GM12878 (cell line): ENCODE data around the gene MEF2C. TPM values are rescaled to one million over a fixed set of nuclear protein-coding genes. Genes with fewer than 3 reads are reported as not detected.
A peak's percentile ranks its signal among the peaks of the same experiment; 100 is the strongest.

Experiments
- ATAC-seq: fragments of 200-7000 bp; cut with Tn5 transposase; 3 replicates; pipeline ENCODE4 v1.9.1; 2020; ENCODE audit warnings: mild to moderate bottlenecking, moderate library complexity
- BruUV-seq: library from RNA; stranded (reverse); fragments of 400-500 nt; replicated peaks from 2 replicates; lab custom pipeline; 2021; lab: Mats Ljungman, UMichigan
- CTCF ChIA-PET: fragments of 300-600 bp; sonication (Branson Sonifier 250); formaldehyde crosslinking; extraction: SDS; loops from one replicate; lab custom pipeline; 2021; ENCODE audit warnings: inconsistent platforms; lab: Yijun Ruan, JAX
- POLR2A ChIA-PET: fragments of 350-600 bp; formaldehyde crosslinking; extraction: SDS; loops from one replicate; lab custom pipeline; 2021; ENCODE audit warnings: inconsistent platforms; lab: Charles Lee
- RAD21 ChIA-PET: fragments of 300-600 bp; sonication (Branson Sonifier 250); formaldehyde crosslinking; loops from one replicate; lab custom pipeline; 2023; ENCODE audit warnings: antibody characterized with exemption; ENCODE audit not compliant: unreplicated experiment; lab: Charles Lee
- SMC1A ChIA-PET: fragments of 300-600 bp; sonication (Branson Sonifier 250); formaldehyde crosslinking; loops from one replicate; lab custom pipeline; 2023; ENCODE audit not compliant: unreplicated experiment, uncharacterized antibody; lab: Charles Lee
- DNase-seq: peaks from one replicate; pipeline ENCODE4 v3.0.0-alpha.2; 2011; ENCODE audit warnings: low read depth, low spot score
- FAIRE-seq: peaks from 3 replicates; lab custom pipeline; 2011; peaks lifted over from hg19 to GRCh38; lab: Jason Lieb, UNC
- H2AFZ ChIP-seq: 2 replicates; pipeline ENCODE4 v1.6.0; 2011; ENCODE audit warnings: low read depth, low read length, control low read depth; ENCODE audit not compliant: control insufficient read depth
- H3K27ac ChIP-seq: 2 replicates; pipeline ENCODE4 v1.5.1; 2011; ENCODE audit warnings: control low read depth; ENCODE audit not compliant: control insufficient read depth, insufficient read depth
- H3K27me3 ChIP-seq, 2 experiments: replicated peaks in 1 of 2; 2 replicates each; pipeline versions ENCODE4 v1.6.0 to v1.6.1; 2011; ENCODE audit warnings: low read length in 1 of 2; ENCODE audit not compliant: control insufficient read depth in 2 of 2, insufficient read depth in 2 of 2
- H3K36me3 ChIP-seq, 2 experiments: 2 replicates each; pipeline ENCODE4 v1.5.1; 2011; ENCODE audit warnings: low read length in 1 of 2; ENCODE audit not compliant: control insufficient read depth in 2 of 2, insufficient read depth in 2 of 2
- H3K4me1 ChIP-seq: 2 replicates; pipeline ENCODE4 v1.6.1; 2011; ENCODE audit warnings: mild to moderate bottlenecking, low read length, moderate library complexity, mixed read lengths; ENCODE audit not compliant: control insufficient read depth, insufficient read depth
- H3K4me2 ChIP-seq: 2 replicates; pipeline ENCODE4 v1.6.0; 2011; ENCODE audit warnings: control low read depth; ENCODE audit not compliant: control insufficient read depth, insufficient read depth
- H3K4me3 ChIP-seq: fragments of 200-600 bp; sonication (generic); 2 replicates; pipeline ENCODE4 v1.5.1; 2016
- H3K79me2 ChIP-seq: 2 replicates; pipeline ENCODE4 v1.6.0; 2011; ENCODE audit warnings: low read length; ENCODE audit not compliant: control insufficient read depth, insufficient read depth
- H3K9ac ChIP-seq: 2 replicates; pipeline ENCODE4 v1.8.0; 2011; ENCODE audit warnings: low read length, control low read depth, mixed read lengths; ENCODE audit not compliant: control insufficient read depth, insufficient read depth
- H3K9me3 ChIP-seq: replicated peaks from 3 replicates; pipeline ENCODE4 v1.5.1; 2011; ENCODE audit warnings: mild to moderate bottlenecking, low read length; ENCODE audit not compliant: control insufficient read depth, insufficient read depth
- H4K20me1 ChIP-seq: 2 replicates; pipeline ENCODE4 v1.6.0; 2011; ENCODE audit not compliant: control insufficient read depth, insufficient read depth
- ASH2L ChIP-seq: fragments of 300-600, 200-600 bp; sonication (generic); IDR thresholded peaks from 2 replicates; pipeline ENCODE4 v1.6.1; 2017; ENCODE audit warnings: low read depth, mild to moderate bottlenecking, borderline replicate concordance
- ELK1 ChIP-seq: IDR thresholded peaks from 2 replicates; pipeline ENCODE4 v1.6.1; 2012; ENCODE audit warnings: low read depth, low read length, improper control_type of control experiment
- RAD51 ChIP-seq: fragments of 450-650 bp; IDR thresholded peaks from 2 replicates; pipeline ENCODE4 v1.6.1; 2016; ENCODE audit warnings: moderate library complexity, mild to moderate bottlenecking, inconsistent platforms
- SREBF2 ChIP-seq: IDR thresholded peaks from 2 replicates; pipeline ENCODE4 v1.6.1; 2012; ENCODE audit warnings: mild to moderate bottlenecking, low read length
- WGBS: methylation state at CpG from one replicate; pipeline ENCODE4 v1.1.6; 2016; ENCODE audit warnings: low lambda C conversion rate; ENCODE audit not compliant: insufficient replicate concordance, insufficient coverage; ENCODE audit errors: missing lambda C conversion rate; 5-methylcytosine and 5-hydroxymethylcytosine counted together
- in situ Hi-C: fragments of 300-500 bp; cut with MboI; formaldehyde crosslinking; loops from 9 replicates; pipeline ENCODE4 v1.14.3; 2018; ENCODE audit warnings: mixed read lengths
- intact Hi-C: fragments of 100-400 bp; cut with micrococcal nuclease; formaldehyde crosslinking; loops from one replicate; pipeline ENCODE4 v1.14.2; 2022; ENCODE audit not compliant: unreplicated experiment
- polyA plus RNA-seq, 11 experiments: library from polyadenylated mRNA; depleted of rRNA in 4 of 11; unstranded in 6 of 11; stranded (reverse) in 5 of 11; fragments of >200 nt; fragmentation: Nextera tagmentation in 4 of 11; fragmentation: Illumina TruSeq in 1 of 11; extraction: Ambion mirVana in 4 of 11; extraction: Trizol in 1 of 11; gene quantifications; 1 replicate in 1 of 11; 2 replicates in 10 of 11; pipeline versions ENCODE4 v1.2.1 to v1.2.3, GENCODE V29; 2011 to 2016; ENCODE audit warnings: inconsistent platforms in 2 of 11, missing spikeins in 2 of 11, low read depth in 1 of 11
- total RNA-seq, 4 experiments: library from RNA; depleted of rRNA in 3 of 4; stranded (reverse); fragments of >200 nt in 3 of 4; fragmentation: Illumina TruSeq in 1 of 4; extraction: Trizol in 1 of 4; gene quantifications; 2 replicates each; pipeline versions ENCODE4 v1.2.1 to v1.2.3, GENCODE V29; 2013 to 2021
- TF ChIP-seq, protein P1 (sequence below): fragments of 450-650 bp; IDR thresholded peaks from 2 replicates; pipeline ENCODE4 v1.6.1; 2017; ENCODE audit warnings: low read depth, mild to moderate bottlenecking, moderate library complexity
- TF ChIP-seq, protein P2 (sequence below), 3 experiments: IDR thresholded peaks in 2 of 3; conservative IDR thresholded peaks in 1 of 3; 2 replicates each; pipeline ENCODE4 v1.5.1; 2011; ENCODE audit warnings: low read depth in 3 of 3, low read length in 3 of 3, mild to moderate bottlenecking in 3 of 3, control low read depth in 2 of 3, moderate library complexity in 2 of 3, inconsistent platforms in 1 of 3, mixed read lengths in 1 of 3; ENCODE audit not compliant: control insufficient read depth in 2 of 3, insufficient read depth in 1 of 3; ENCODE audit errors: extremely low read depth in 1 of 3

The MEF2C gene
- total and polyA plus RNA-seq, 10 of the 15 experiments (the other 5 are each of a cell fraction or from before 2014, with no cell fraction given): 104 to 225 (median 180) TPM

DNA sequence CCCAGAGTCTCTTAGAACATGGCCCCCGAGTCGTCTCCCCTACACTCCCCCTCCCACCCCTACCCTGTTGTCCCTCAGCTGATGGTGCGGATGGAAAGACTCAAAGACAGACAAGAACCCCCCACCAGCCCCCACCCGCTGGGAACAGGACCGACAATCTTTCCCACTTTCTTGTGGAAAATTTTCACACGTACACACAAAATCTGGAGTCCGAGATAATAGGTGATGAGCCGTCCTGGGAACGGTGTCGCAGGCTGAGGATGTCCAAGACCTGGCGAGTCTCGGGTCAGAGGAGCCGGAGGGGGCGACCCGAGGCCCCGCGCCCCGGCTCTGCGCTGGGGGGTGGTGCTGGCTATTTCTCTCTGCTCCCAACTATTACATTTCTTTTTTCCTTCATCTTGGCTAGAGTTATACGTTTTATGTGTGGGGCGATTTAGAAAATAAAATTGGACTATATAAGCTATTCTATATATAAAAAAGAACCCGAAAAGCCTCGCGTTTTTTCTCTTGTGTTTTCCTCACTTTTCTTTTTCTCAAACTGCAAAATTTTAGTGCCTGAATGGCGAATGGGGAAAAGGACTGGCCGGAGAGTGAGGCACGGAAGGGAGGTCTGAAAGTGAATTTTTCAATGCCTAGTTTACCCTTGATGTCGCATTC, 188.8 kb downstream of the MEF2C start (continued):
- TF ChIP-seq, protein P1, sequence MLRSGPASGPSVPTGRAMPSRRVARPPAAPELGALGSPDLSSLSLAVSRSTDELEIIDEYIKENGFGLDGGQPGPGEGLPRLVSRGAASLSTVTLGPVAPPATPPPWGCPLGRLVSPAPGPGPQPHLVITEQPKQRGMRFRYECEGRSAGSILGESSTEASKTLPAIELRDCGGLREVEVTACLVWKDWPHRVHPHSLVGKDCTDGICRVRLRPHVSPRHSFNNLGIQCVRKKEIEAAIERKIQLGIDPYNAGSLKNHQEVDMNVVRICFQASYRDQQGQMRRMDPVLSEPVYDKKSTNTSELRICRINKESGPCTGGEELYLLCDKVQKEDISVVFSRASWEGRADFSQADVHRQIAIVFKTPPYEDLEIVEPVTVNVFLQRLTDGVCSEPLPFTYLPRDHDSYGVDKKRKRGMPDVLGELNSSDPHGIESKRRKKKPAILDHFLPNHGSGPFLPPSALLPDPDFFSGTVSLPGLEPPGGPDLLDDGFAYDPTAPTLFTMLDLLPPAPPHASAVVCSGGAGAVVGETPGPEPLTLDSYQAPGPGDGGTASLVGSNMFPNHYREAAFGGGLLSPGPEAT: no peak
- TF ChIP-seq RAD51 (no peak), ELK1 (no peak), ASH2L (no peak)
- TF ChIP-seq, all 136 proteins: peak for 0

DNA sequence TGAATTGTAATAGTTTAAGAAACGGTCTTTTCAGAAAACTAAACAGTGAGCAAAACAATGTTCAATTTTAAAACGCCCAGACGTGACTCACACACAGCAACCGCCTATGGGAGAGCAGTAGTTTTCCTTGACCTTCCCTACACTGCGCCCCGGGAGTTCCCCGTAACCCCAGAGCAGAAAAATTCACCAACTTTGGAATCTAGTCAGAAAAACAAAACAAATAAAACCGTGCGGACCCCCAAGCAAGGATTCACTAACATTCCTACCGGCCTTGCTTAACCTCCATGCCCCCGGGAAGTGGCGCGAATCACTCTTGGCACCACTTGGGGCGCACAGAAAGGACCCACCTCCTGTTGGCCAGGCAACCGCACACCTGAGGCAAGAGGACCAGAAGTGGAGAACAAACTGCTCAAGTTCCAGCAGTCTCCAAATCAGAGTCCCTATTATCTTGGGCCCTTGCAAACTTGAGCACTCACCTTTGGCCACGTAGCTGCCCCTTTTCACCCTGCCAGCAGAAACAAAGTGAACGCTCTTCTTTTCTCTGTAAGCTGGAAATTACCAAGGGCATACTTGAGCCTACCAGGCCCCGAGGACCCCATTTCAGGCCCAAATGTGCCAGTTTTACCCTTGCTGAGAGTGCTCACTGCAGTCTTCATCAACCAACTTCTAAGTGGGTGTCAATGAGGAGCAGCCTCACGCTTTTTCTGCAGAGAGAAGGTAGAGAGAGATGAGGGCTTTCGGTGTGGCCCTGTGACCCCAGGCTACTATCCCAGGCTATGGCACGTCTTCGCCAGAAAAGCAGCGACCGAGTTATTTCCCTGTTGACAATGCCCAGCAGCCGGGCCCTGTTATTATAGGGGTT, 189.7 kb downstream of the MEF2C start:
- Histone ChIP-seq H3K79me2 (no peaks in the 10 kb centered on the region), H4K20me1 (no peaks in the 10 kb centered on the region), H3K9me3 (no peaks in the 10 kb centered on the region; the same call in 2 of the 3 replicates), H2AFZ (no peak overlapping the region), H3K4me2 (no peak overlapping the region; the same call in 1 of the 2 replicates), H3K27ac (no peak overlapping the region), H3K36me3 (no peaks in the 10 kb centered on the region), H3K4me3 (no peak overlapping the region), H3K4me1 (no peaks in the 10 kb centered on the region; the same call in 1 of the 2 replicates), H3K27me3 (peaks cover 26 to 31% of the 10 kb centered on the region in 2 experiments), H3K9ac (no peak overlapping the region)
- ATAC-seq (peak; percentile 43; the same call in 2 of the 3 replicates), FAIRE-seq (no peak), DNase-seq (no peak)
- ChIA-PET CTCF (interaction anchor here (0.7 to 5.3 kb wide), 4 partner anchors 12 to 915 kb away, joined by 3 to 78 read pairs (median 16); no protein-coding TSS in a partner anchor), POLR2A (no interaction called here), RAD21 (no interaction called here), SMC1A (interaction anchor here (4.4 kb wide), 1 partner anchor 911 kb away, joined by 40 read pairs; no protein-coding TSS in a partner anchor)
- 40% methylated on average over 25 of the region's 25 CpGs for WGBS
- in situ Hi-C loops (no loop called here), intact Hi-C loops (no loop called here)
- no peak for TF ChIP-seq SREBF2
- TF ChIP-seq, protein P2, sequence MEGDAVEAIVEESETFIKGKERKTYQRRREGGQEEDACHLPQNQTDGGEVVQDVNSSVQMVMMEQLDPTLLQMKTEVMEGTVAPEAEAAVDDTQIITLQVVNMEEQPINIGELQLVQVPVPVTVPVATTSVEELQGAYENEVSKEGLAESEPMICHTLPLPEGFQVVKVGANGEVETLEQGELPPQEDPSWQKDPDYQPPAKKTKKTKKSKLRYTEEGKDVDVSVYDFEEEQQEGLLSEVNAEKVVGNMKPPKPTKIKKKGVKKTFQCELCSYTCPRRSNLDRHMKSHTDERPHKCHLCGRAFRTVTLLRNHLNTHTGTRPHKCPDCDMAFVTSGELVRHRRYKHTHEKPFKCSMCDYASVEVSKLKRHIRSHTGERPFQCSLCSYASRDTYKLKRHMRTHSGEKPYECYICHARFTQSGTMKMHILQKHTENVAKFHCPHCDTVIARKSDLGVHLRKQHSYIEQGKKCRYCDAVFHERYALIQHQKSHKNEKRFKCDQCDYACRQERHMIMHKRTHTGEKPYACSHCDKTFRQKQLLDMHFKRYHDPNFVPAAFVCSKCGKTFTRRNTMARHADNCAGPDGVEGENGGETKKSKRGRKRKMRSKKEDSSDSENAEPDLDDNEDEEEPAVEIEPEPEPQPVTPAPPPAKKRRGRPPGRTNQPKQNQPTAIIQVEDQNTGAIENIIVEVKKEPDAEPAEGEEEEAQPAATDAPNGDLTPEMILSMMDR (IDR thresholded peaks at IDR 0.05 in 2 of 3, conservative IDR thresholded peaks at IDR 0.05 in 1 of 3; ENCODE audit: control insufficient read depth in 2 of 3, extremely low read depth in 1 of 3, insufficient read depth in 1 of 3, low read depth in 3 of 3, low read length in 3 of 3): peak in 1 of 3 experiments; percentile 27; a peak in 1 of 6 replicates
- BruUV-seq: no TSS peak
